Esophagus muscularis mucosa (tissue), 4 donors: ENCODE results near the gene TBL1XR1. TPM values are rescaled to one million over a fixed set of nuclear protein-coding genes. Genes with fewer than 3 reads are reported as not detected.

Experiments used
- DNase-seq: peaks from one replicate; pipeline ENCODE4 v3.0.0-alpha.2; 2017; ENCODE audit errors: extremely low spot score
- H3K27ac ChIP-seq, 4 donors: fragments of 200-600 bp; sonication (generic); replicated peaks in 1 of 4; 1 replicate in 3 of 4; 2 replicates in 1 of 4; pipeline ENCODE4 v1.5.1; 2016 to 2019; ENCODE audit warnings: mild to moderate bottlenecking in 1 of 4
- H3K27me3 ChIP-seq, 4 donors: fragments of 200-600 bp; sonication (generic); one replicate each; pipeline versions ENCODE4 v1.5.1 to v1.6.0; 2016 to 2019
- H3K36me3 ChIP-seq, 4 donors: fragments of 200-600 bp; sonication (generic); one replicate each; pipeline ENCODE4 v1.5.1; 2016 to 2019
- H3K4me1 ChIP-seq, 4 donors: fragments of 200-600 bp; sonication (generic); one replicate each; pipeline ENCODE4 v1.5.1; 2016 to 2019
- H3K4me3 ChIP-seq, 4 donors: fragments of 200-600 bp; sonication (generic); 1 replicate in 2 of 4; 2 replicates in 2 of 4; pipeline ENCODE4 v1.5.1; 2016 to 2019; ENCODE audit warnings: mild to moderate bottlenecking in 4 of 4, moderate library complexity in 1 of 4
- H3K9me3 ChIP-seq, 4 donors: fragments of 200-600 bp; sonication (generic); 1 replicate in 3 of 4; 2 replicates in 1 of 4; pipeline ENCODE4 v1.5.1; 2016 to 2019
- CTCF ChIP-seq, 3 experiments: fragments of 200-600 bp in 2 of 3; fragments of 450-650 bp in 1 of 3; sonication (generic) in 2 of 3; IDR thresholded peaks; one replicate each; pipeline ENCODE4 v1.5.1; 2017 to 2019; ENCODE audit warnings: antibody characterized with exemption in 3 of 3, mild to moderate bottlenecking in 2 of 3, moderate library complexity in 1 of 3
- EP300 ChIP-seq: sonication (generic); formaldehyde crosslinking; IDR thresholded peaks from one replicate; pipeline ENCODE4 v1.6.1; 2017; ENCODE audit warnings: antibody characterized with exemption
- POLR2A ChIP-seq: fragments of 450-650 bp; IDR thresholded peaks from one replicate; pipeline ENCODE4 v1.6.1; 2017; ENCODE audit warnings: antibody characterized with exemption, moderate library complexity, mild to moderate bottlenecking, low read depth
- POLR2AphosphoS5 ChIP-seq, 2 donors: sonication (generic); formaldehyde crosslinking; IDR thresholded peaks; one replicate each; pipeline ENCODE4 v1.6.1; 2017; ENCODE audit warnings: antibody characterized with exemption in 2 of 2
- WGBS: methylation state at CpG from one replicate; pipeline ENCODE4 v1.1.5; 2018; 5-methylcytosine and 5-hydroxymethylcytosine counted together
- intact Hi-C: fragments of 100-400 bp; cut with DNase I; formaldehyde crosslinking; loops from one replicate; pipeline ENCODE4 v1.15.1; 2023
- total RNA-seq, 4 donors: library from RNA; depleted of rRNA; stranded (reverse); fragments of >200 nt; gene quantifications; one replicate each; pipeline versions ENCODE4 v1.1.0 to v1.2.1, GENCODE V29; 2016

TBL1XR1 gene
- total RNA-seq, 4 donors from 2014 or later: 65.0 to 99.2 (median 78.2) TPM

DNA sequence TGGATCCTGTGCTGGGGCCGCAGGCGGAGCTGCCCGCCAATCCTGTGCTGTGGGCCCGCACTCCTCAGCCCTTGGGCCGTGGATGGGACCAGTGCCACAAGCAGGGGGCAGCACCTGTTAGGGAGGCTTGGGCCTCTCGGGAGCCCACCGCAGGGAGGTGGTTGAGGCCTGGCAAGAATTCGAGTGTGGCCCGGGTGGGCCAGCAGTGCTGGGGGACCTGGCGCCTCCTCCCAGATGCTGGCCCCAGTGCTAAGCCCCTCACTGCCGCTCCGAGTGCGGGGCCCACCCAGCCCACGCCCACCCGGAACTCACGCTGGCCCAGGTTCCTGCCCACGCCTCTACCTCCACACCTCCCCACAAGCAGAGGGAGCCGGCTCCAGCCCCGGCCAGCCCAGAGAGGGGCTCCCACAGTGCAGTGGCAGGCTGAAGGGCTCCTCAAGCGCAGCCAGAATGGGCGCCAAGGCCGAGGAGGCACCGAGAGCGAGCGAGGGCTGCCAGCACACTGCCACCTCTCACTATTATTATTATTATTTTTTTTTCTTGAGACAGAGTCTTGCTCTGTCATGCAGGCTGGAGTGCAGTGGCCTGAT, 31.4 kb upstream of the TBL1XR1 start:
- H3K36me3 ChIP-seq: no peaks in the 10 kb centered on the region
- DNase-seq: no peak
- H3K9me3 ChIP-seq: no peaks in the 10 kb centered on the region
- no peaks in the 10 kb centered on the region for H3K27me3 ChIP-seq
- no peak overlapping the region for H3K27ac ChIP-seq
- 96% methylated on average over 8 of the region's 25 CpGs for WGBS
- no peak for TF ChIP-seq EP300
- TF ChIP-seq CTCF (IDR thresholded peaks at IDR 0.05): no peak
- H3K4me3 ChIP-seq: no peak overlapping the region
- intact Hi-C loops: no loop called here
- H3K4me1 ChIP-seq: no peaks in the 10 kb centered on the region

- no peak for DNase-seq
- H3K27me3 ChIP-seq: no peaks in the 10 kb centered on the region
- no peak overlapping the region for H3K27ac ChIP-seq
- H3K4me1 ChIP-seq: no peaks in the 10 kb centered on the region
- no peak overlapping the region for H3K4me3 ChIP-seq
- TF ChIP-seq CTCF (IDR thresholded peaks at IDR 0.05): no peak
- no peak for TF ChIP-seq POLR2AphosphoS5 (IDR thresholded peaks at IDR 0.05)
- TF ChIP-seq EP300: no peak
- no peak for TF ChIP-seq POLR2A
- no peaks in the 10 kb centered on the region for H3K9me3 ChIP-seq
- intact Hi-C loops: no loop called here
- H3K36me3 ChIP-seq: no peaks in the 10 kb centered on the region
These were observed 27.1 kb upstream of the TBL1XR1 start for GRCh38 chr3:177224414-177224813.

GRCh38 chr3:177221744-177222143, 24.5 kb upstream of the TBL1XR1 start:
- H3K27me3 ChIP-seq: no peaks in the 10 kb centered on the region
- no peaks in the 10 kb centered on the region for H3K36me3 ChIP-seq
- H3K4me1 ChIP-seq: no peaks in the 10 kb centered on the region
- H3K4me3 ChIP-seq: no peak overlapping the region
- H3K9me3 ChIP-seq: no peaks in the 10 kb centered on the region
- no peak overlapping the region for H3K27ac ChIP-seq
- TF ChIP-seq CTCF (IDR thresholded peaks at IDR 0.05): no peak
- TF ChIP-seq EP300: no peak
- TF ChIP-seq POLR2A: no peak
- no peak for TF ChIP-seq POLR2AphosphoS5 (IDR thresholded peaks at IDR 0.05)
- 86% methylated on average over 3 of the region's 3 CpGs for WGBS
- no peak for DNase-seq
- intact Hi-C loops: no loop called here

DNA sequence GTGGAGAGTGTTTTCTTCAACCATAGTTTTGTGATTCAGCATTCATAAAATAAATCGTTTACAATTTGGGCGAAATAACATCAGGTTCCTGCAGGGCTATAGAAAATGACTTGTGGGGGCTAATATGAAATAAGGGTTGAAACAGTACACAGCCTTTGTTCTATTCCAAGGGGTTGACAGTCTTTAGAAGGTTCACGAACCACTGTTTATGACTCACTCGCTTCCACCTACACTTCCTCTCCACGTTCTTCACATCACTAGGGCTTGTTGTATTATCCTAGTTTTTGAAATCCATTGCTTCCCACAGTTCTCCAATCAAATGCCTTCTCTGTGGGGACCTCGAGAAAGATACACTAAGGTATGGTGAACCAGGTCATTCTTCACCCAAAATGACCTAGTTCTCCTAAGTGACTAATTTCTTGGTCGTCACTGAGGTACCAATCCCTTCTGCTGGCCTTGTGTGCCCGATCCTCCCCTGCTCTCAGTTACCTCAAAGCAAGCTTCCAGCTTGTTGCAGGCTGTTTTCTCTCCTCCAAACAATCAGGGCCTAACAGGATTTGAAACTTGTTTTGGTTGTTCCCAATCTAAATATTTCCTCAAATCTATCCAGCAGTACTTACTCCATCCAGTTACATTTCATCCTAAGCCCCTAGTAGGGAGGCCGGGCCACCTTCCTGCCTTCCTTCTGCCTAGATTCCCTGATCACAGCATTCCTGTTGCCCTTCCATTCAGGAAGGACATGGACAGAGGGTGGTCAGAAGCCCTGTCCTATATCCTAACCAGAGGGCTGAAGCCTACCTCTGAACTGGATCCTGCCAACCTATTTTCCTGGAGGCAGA, 23.1 kb upstream of the TBL1XR1 start:
- WGBS: 90% methylated on average over 9 of the region's 9 CpGs
- H3K9me3 ChIP-seq: no peaks in the 10 kb centered on the region
- TF ChIP-seq EP300 (no peak), CTCF (IDR thresholded peaks at IDR 0.05) (no peak), POLR2A (no peak), POLR2AphosphoS5 (IDR thresholded peaks at IDR 0.05) (no peak)
- H3K27ac ChIP-seq: no peak overlapping the region
- H3K4me3 ChIP-seq: no peak overlapping the region
- H3K27me3 ChIP-seq: no peaks in the 10 kb centered on the region
- no peaks in the 10 kb centered on the region for H3K4me1 ChIP-seq
- DNase-seq: no peak
- H3K36me3 ChIP-seq: no peaks in the 10 kb centered on the region
- intact Hi-C loops: no loop called here
